Rectal smooth muscle tissue (tissue), 1 donor: ENCODE data around the gene ATG10.
"Not testable (repeated sequence)": the region's sequence is repeated elsewhere in the genome, so short reads cannot be mapped to it uniquely, and the experiment has no call there.

Experiments used
- H3K27ac ChIP-seq: one replicate; pipeline ENCODE4 v1.7.0; 2013; ENCODE audit warnings: low read depth, low read length, inconsistent platforms
- H3K27me3 ChIP-seq: one replicate; pipeline ENCODE4 v1.7.0; 2013; ENCODE audit warnings: low read length; ENCODE audit not compliant: control insufficient read depth, insufficient read depth
- H3K36me3 ChIP-seq: one replicate; pipeline ENCODE4 v1.7.0; 2013; ENCODE audit warnings: low read length; ENCODE audit not compliant: control insufficient read depth, insufficient read depth
- H3K4me1 ChIP-seq: one replicate; pipeline ENCODE4 v1.7.0; 2013; ENCODE audit warnings: low read length; ENCODE audit not compliant: control insufficient read depth, insufficient read depth
- H3K4me3 ChIP-seq: one replicate; pipeline ENCODE4 v1.7.0; 2013; ENCODE audit warnings: low read length
- H3K9ac ChIP-seq: one replicate; pipeline ENCODE4 v1.7.0; 2013; ENCODE audit warnings: low read length

ATG10 gene

GRCh38 chr5:82109013-82109412, 137.2 kb downstream of the ATG10 start:
- Histone ChIP-seq H3K4me1 (no peaks in the 10 kb centered on the region), H3K27ac (no peak overlapping the region), H3K9ac (no peak overlapping the region), H3K36me3 (no peaks in the 10 kb centered on the region), H3K27me3 (no peaks in the 10 kb centered on the region), H3K4me3 (no peak overlapping the region)

- H3K27me3 ChIP-seq, H3K4me1 ChIP-seq, H3K4me3 ChIP-seq, H3K27ac ChIP-seq, H3K9ac ChIP-seq, H3K36me3 ChIP-seq: not testable (repeated sequence)
Observed at GRCh38 chr5:82109915-82110314, 138.1 kb downstream of the ATG10 start.

- no peaks in the 10 kb centered on the region for H3K27me3 ChIP-seq
- no peak overlapping the region for H3K27ac ChIP-seq
- no peaks in the 10 kb centered on the region for H3K4me1 ChIP-seq
- no peaks in the 10 kb centered on the region for H3K36me3 ChIP-seq
- H3K9ac ChIP-seq, result no peak overlapping the region
- H3K4me3 ChIP-seq, result no peak overlapping the region
Observed at GRCh38 chr5:82111191-82111590, 139.4 kb downstream of the ATG10 start.

- Histone ChIP-seq H3K4me3 (no peak overlapping the region), H3K27me3 (no peaks in the 10 kb centered on the region), H3K9ac (no peak overlapping the region), H3K36me3 (no peaks in the 10 kb centered on the region), H3K27ac (no peak overlapping the region), H3K4me1 (no peaks in the 10 kb centered on the region)
Observed at GRCh38 chr5:82115858-82116257, 144.0 kb downstream of the ATG10 start.

GRCh38 chr5:82119889-82120288, 148.1 kb downstream of the ATG10 start:
- Histone ChIP-seq H3K27me3 (no peaks in the 10 kb centered on the region), H3K27ac (no peak overlapping the region), H3K9ac (no peak overlapping the region), H3K4me3 (no peak overlapping the region), H3K36me3 (no peaks in the 10 kb centered on the region), H3K4me1 (no peaks in the 10 kb centered on the region)

- no peaks in the 10 kb centered on the region for H3K36me3 ChIP-seq
- no peak overlapping the region for H3K27ac ChIP-seq
- no peak overlapping the region for H3K9ac ChIP-seq
- no peak overlapping the region for H3K4me3 ChIP-seq
- H3K27me3 ChIP-seq, result no peaks in the 10 kb centered on the region
- no peaks in the 10 kb centered on the region for H3K4me1 ChIP-seq
Observed at GRCh38 chr5:82129723-82130285, 158.0 kb downstream of the ATG10 start.

- no peak overlapping the region for H3K4me3 ChIP-seq
- H3K4me1 ChIP-seq, result no peaks in the 10 kb centered on the region
- H3K27ac ChIP-seq, result no peak overlapping the region
- no peaks in the 10 kb centered on the region for H3K27me3 ChIP-seq
- H3K36me3 ChIP-seq, result no peaks in the 10 kb centered on the region
- H3K9ac ChIP-seq, result no peak overlapping the region
Observed at GRCh38 chr5:82130602-82131001, 158.8 kb downstream of the ATG10 start.

GRCh38 chr5:82137205-82137604, 165.4 kb downstream of the ATG10 start:
- Histone ChIP-seq H3K36me3 (no peaks in the 10 kb centered on the region), H3K4me3 (no peak overlapping the region), H3K4me1 (no peaks in the 10 kb centered on the region), H3K27me3 (no peaks in the 10 kb centered on the region), H3K9ac (no peak overlapping the region), H3K27ac (no peak overlapping the region)

GRCh38 chr5:82139837-82140236, 168.0 kb downstream of the ATG10 start:
- H3K27ac ChIP-seq, H3K9ac ChIP-seq, H3K36me3 ChIP-seq, H3K4me1 ChIP-seq, H3K4me3 ChIP-seq, H3K27me3 ChIP-seq: not testable (repeated sequence)

- Histone ChIP-seq H3K4me3 (no peak overlapping the region), H3K4me1 (no peaks in the 10 kb centered on the region), H3K27me3 (no peaks in the 10 kb centered on the region), H3K36me3 (no peaks in the 10 kb centered on the region), H3K9ac (no peak overlapping the region), H3K27ac (no peak overlapping the region)
Observed at GRCh38 chr5:82142217-82142841, 170.5 kb downstream of the ATG10 start.

- no peaks in the 10 kb centered on the region for H3K4me1 ChIP-seq
- H3K27me3 ChIP-seq, result no peaks in the 10 kb centered on the region
- no peak overlapping the region for H3K9ac ChIP-seq
- no peak overlapping the region for H3K27ac ChIP-seq
- H3K36me3 ChIP-seq, result no peaks in the 10 kb centered on the region
- no peak overlapping the region for H3K4me3 ChIP-seq
Observed at GRCh38 chr5:82142928-82143577, 171.2 kb downstream of the ATG10 start.

GRCh38 chr5:82147860-82148573, 176.2 kb downstream of the ATG10 start:
- H3K36me3 ChIP-seq, result no peaks in the 10 kb centered on the region
- H3K4me3 ChIP-seq, result no peak overlapping the region
- H3K9ac ChIP-seq, result no peak overlapping the region
- no peak overlapping the region for H3K27ac ChIP-seq
- no peaks in the 10 kb centered on the region for H3K27me3 ChIP-seq
- H3K4me1 ChIP-seq, result no peaks in the 10 kb centered on the region
